MG63 (cell line): ENCODE data around the gene JMJD1C. TPM values are rescaled to one million over a fixed set of nuclear protein-coding genes. Genes with fewer than 3 reads are reported as not detected.
"Not testable (repeated sequence)": the region's sequence is repeated elsewhere in the genome, so short reads cannot be mapped to it uniquely, and the experiment has no call there.

Experiments used
- DNase-seq: peaks from one replicate; pipeline ENCODE4 v3.0.0-alpha.2; 2020
- H3K27me3 ChIP-seq: fragments of 250-450 bp; sonication (Bioruptor Pico); 2 replicates; pipeline ENCODE4 v1.5.1; 2020; ENCODE audit warnings: mild to moderate bottlenecking, moderate library complexity
- H3K36me3 ChIP-seq: fragments of 250-450 bp; sonication (Bioruptor Pico); 2 replicates; pipeline ENCODE4 v1.5.1; 2020; ENCODE audit warnings: mild to moderate bottlenecking, moderate library complexity
- H3K4me3 ChIP-seq: fragments of 250-450 bp; sonication (Bioruptor Pico); 2 replicates; pipeline ENCODE4 v1.5.1; 2020; ENCODE audit warnings: mild to moderate bottlenecking, moderate library complexity
- H3K9me3 ChIP-seq: fragments of 250-450 bp; sonication (Bioruptor Pico); 2 replicates; pipeline ENCODE4 v1.5.1; 2020; ENCODE audit warnings: mild to moderate bottlenecking, moderate library complexity
- total RNA-seq: library from RNA; depleted of rRNA; stranded (reverse); fragments of >200 nt; shearing (Covaris generic); gene quantifications from 2 replicates; pipeline ENCODE4 v1.2.3, GENCODE V29; 2014; ENCODE audit warnings: low replicate concordance

Gene JMJD1C
- total RNA-seq, 1 experiment from 2014 or later, result 14.1 TPM

GRCh38 chr10:63154546-63155387, 311.0 kb downstream of the JMJD1C start:
- H3K9me3 ChIP-seq, result no peaks in the 10 kb centered on the region
- H3K36me3 ChIP-seq, result peaks cover 20% of the 10 kb centered on the region
- H3K27me3 ChIP-seq, result no peaks in the 10 kb centered on the region
- DNase-seq, result no peak
- no peak overlapping the region for H3K4me3 ChIP-seq

- not testable (repeated sequence) for H3K4me3 ChIP-seq, H3K27me3 ChIP-seq, H3K9me3 ChIP-seq, DNase-seq
- H3K36me3 ChIP-seq, result peaks cover 20% of the 10 kb centered on the region
These were observed 311.8 kb downstream of the JMJD1C start for GRCh38 chr10:63153868-63154545.

GRCh38 chr10:63150745-63151144, 315.0 kb downstream of the JMJD1C start:
- Histone ChIP-seq H3K9me3 (no peaks in the 10 kb centered on the region), H3K36me3 (peaks cover 34% of the 10 kb centered on the region), H3K4me3 (no peak overlapping the region), H3K27me3 (no peaks in the 10 kb centered on the region)
- no peak for DNase-seq

GRCh38 chr10:63146503-63146902, 319.3 kb downstream of the JMJD1C start:
- Histone ChIP-seq H3K9me3 (no peaks in the 10 kb centered on the region), H3K36me3 (peaks cover 21% of the 10 kb centered on the region), H3K27me3 (no peaks in the 10 kb centered on the region), H3K4me3 (no peak overlapping the region)
- no peak for DNase-seq

- Histone ChIP-seq H3K27me3 (no peaks in the 10 kb centered on the region), H3K9me3 (no peaks in the 10 kb centered on the region), H3K4me3 (no peak overlapping the region), H3K36me3 (peaks cover 18% of the 10 kb centered on the region)
- DNase-seq, result no peak
These were observed 320.0 kb downstream of the JMJD1C start for GRCh38 chr10:63145782-63146181.

- peaks cover 14% of the 10 kb centered on the region for H3K36me3 ChIP-seq
- no peak for DNase-seq
- H3K27me3 ChIP-seq, result no peaks in the 10 kb centered on the region
- no peaks in the 10 kb centered on the region for H3K9me3 ChIP-seq
- H3K4me3 ChIP-seq, result no peak overlapping the region
These were observed 321.8 kb downstream of the JMJD1C start for GRCh38 chr10:63143987-63144386.

GRCh38 chr10:63142136-63142535, 323.6 kb downstream of the JMJD1C start:
- no peak for DNase-seq
- H3K4me3 ChIP-seq, result no peak overlapping the region
- no peaks in the 10 kb centered on the region for H3K27me3 ChIP-seq
- H3K36me3 ChIP-seq, result peaks cover 5% of the 10 kb centered on the region
- no peaks in the 10 kb centered on the region for H3K9me3 ChIP-seq

- no peak for DNase-seq
- no peaks in the 10 kb centered on the region for H3K9me3 ChIP-seq
- no peaks in the 10 kb centered on the region for H3K36me3 ChIP-seq
- H3K27me3 ChIP-seq, result no peaks in the 10 kb centered on the region
- H3K4me3 ChIP-seq, result no peak overlapping the region
These were observed 325.7 kb downstream of the JMJD1C start for GRCh38 chr10:63140077-63140476.

GRCh38 chr10:63137306-63137705, 328.5 kb downstream of the JMJD1C start:
- Histone ChIP-seq H3K9me3 (no peaks in the 10 kb centered on the region), H3K27me3 (no peaks in the 10 kb centered on the region), H3K36me3 (no peaks in the 10 kb centered on the region), H3K4me3 (no peak overlapping the region)
- no peak for DNase-seq

GRCh38 chr10:63133821-63134557, 331.8 kb downstream of the JMJD1C start:
- H3K27me3 ChIP-seq, result no peaks in the 10 kb centered on the region
- no peaks in the 10 kb centered on the region for H3K9me3 ChIP-seq
- H3K4me3 ChIP-seq, result peak overlapping the region; percentile 89
- H3K36me3 ChIP-seq, result no peaks in the 10 kb centered on the region
- no peak for DNase-seq

- DNase-seq, result peak; percentile 98
- Histone ChIP-seq H3K27me3 (no peaks in the 10 kb centered on the region), H3K9me3 (no peaks in the 10 kb centered on the region), H3K36me3 (no peaks in the 10 kb centered on the region), H3K4me3 (peak within 1 kb of the TSS; percentile 89)
These were observed 332.5 kb downstream of the JMJD1C start, which contains the start of gene NRBF2 for GRCh38 chr10:63133056-63133820. NRBF2 (plus strand) TSS chr10:63133328; CDS start chr10:63133471, 143 bp downstream.

GRCh38 chr10:63132651-63133055, 333.1 kb downstream of the JMJD1C start:
- no peak for DNase-seq
- peak overlapping the region; percentile 89 for H3K4me3 ChIP-seq
- no peaks in the 10 kb centered on the region for H3K9me3 ChIP-seq
- no peaks in the 10 kb centered on the region for H3K27me3 ChIP-seq
- no peaks in the 10 kb centered on the region for H3K36me3 ChIP-seq

GRCh38 chr10:63129888-63130287, 335.9 kb downstream of the JMJD1C start:
- no peaks in the 10 kb centered on the region for H3K9me3 ChIP-seq
- H3K36me3 ChIP-seq, result no peaks in the 10 kb centered on the region
- no peak for DNase-seq
- H3K4me3 ChIP-seq, result no peak overlapping the region
- H3K27me3 ChIP-seq, result no peaks in the 10 kb centered on the region

- H3K36me3 ChIP-seq, result no peaks in the 10 kb centered on the region
- no peak for DNase-seq
- H3K27me3 ChIP-seq, result no peaks in the 10 kb centered on the region
- H3K9me3 ChIP-seq, result no peaks in the 10 kb centered on the region
- no peak overlapping the region for H3K4me3 ChIP-seq
These were observed 337.3 kb downstream of the JMJD1C start for GRCh38 chr10:63128443-63128842.

GRCh38 chr10:63125459-63125858, 340.3 kb downstream of the JMJD1C start:
- DNase-seq, result no peak
- no peaks in the 10 kb centered on the region for H3K36me3 ChIP-seq
- no peaks in the 10 kb centered on the region for H3K9me3 ChIP-seq
- H3K4me3 ChIP-seq, result no peak overlapping the region
- no peaks in the 10 kb centered on the region for H3K27me3 ChIP-seq

- Histone ChIP-seq H3K27me3 (no peaks in the 10 kb centered on the region), H3K36me3 (no peaks in the 10 kb centered on the region), H3K4me3 (no peak overlapping the region), H3K9me3 (no peaks in the 10 kb centered on the region)
- no peak for DNase-seq
These were observed 341.9 kb downstream of the JMJD1C start for GRCh38 chr10:63123727-63124362.
